Activated CD8-positive, alpha-beta memory T cell treated with anti-CD3 and anti-CD28 coated beads for 24 hours (primary cell): ENCODE data around the gene OR2Z1.
"Not testable (repeated sequence)": the region's sequence is repeated elsewhere in the genome, so short reads cannot be mapped to it uniquely, and the experiment has no call there.

ENCODE experiments used
- DNase-seq: peaks from one replicate; pipeline ENCODE4 v3.0.0-alpha.2; 2020

OR2Z1 gene

DNA sequence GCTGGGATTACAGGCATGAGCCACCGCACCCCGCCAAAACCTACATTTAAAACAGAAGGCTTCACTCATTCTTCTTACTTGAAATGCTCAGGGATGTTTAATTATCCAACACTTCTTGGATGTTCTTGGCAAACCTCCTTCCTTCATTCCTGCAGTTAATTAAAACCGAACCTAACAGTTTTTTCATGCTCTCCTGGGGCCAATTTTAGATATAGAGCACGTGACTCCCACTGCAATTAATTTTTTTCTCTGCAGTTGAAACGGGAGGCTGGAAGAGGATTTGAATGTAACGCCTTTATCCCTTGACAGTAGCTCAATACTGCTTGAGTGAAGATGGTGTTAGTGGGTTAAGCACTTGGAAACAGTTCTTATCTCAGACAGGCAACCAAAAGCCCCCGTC lies 18.2 kb upstream of the OR2Z1 start:
- DNase-seq: no peak

DNA sequence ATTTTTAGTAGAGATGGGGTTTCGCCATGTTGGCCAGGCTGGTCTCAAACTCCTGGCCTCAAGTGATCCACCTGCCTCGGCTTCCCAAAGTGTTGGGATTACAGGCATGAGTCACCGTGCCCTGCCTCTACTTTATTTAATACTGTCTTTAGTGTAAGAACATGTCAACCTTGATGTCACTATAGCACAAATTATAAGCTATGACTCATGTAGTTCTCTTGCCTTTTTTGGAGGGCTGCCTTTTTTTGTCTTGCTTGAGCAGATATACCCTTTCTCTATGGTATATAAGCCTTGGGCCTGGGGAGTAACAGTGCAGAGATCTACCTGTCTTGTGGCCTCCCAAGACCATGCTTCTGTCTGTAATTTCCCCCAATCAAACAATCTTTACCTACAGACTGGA lies 16.1 kb upstream of the OR2Z1 start:
- DNase-seq: not testable (repeated sequence)

DNA sequence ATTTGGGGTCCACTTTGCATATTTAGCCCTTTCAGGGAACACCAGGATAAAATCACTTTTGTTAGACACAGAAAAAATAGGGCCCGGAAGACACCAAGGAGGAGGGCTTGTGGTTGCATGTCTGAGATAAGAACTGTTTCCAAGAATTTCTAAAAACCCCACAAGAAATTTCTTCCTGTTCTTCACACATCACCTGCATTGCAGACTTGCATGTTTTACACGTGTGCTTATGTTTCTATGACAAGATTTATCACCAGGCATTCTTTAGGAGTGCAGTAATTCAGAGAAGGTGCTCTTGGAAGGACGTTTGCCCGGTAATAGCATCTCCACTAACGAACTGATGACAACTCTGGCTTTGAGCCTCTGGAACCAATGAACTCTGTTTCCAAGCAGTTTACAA lies 15.7 kb upstream of the OR2Z1 start:
- no peak for DNase-seq

DNA sequence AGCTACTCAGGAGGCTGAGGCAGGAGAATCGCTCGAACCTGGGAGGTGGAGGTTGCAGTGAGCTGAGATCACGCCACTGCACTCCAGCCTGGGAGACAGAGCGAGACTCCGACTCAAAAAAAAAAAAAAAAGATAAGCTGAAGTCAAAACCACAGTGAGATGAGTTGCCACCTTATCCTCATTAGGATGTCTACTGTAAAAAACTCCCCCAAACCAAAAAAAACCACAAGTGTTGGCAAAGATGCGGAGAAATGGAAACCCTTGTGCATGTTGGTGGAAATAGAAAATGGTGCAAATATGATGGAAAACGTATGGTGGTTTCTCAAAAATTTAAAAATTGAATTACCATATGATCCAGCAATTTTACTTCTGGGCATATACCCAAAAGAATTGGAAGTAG lies 11.1 kb upstream of the OR2Z1 start:
- DNase-seq: not testable (repeated sequence)

DNA sequence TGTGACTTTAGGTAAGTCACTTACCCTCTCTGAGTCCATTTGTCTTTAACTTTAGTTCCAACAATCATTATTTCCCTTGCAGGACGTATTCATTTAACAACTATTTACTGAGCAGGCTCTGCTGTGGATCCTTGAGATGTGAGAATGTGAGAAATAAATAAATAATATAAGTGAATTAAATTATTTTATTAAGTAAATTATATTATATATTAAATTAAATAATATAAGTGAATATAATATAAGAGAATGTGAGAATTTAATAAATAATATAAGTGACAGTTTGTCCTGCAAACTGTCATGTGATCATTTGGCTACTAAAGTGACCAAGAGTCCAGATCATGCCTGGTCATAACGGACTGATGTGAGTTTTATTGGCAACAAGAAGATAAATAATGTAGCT lies 598 bp downstream of the OR2Z1 start:
- DNase-seq: no peak

DNA sequence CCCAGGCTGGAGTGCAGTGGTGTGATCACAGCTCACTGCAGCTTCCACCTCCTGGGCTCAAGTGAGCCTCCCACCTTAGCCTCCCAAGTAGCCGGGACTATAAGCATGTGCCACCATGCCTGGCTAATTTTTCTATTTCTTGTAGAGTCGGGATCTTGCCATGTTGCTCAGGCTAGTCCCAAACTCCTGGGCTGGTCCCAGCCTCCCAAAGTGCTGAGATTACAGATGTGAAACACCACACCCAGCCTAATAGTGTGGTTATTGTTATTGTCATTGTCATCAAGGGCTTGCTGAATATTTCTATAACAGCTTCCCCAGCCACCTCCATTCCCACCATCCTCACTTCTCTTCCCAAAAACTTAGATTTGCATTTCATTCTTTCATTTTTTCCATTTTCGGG lies 2.8 kb downstream of the OR2Z1 start:
- no peak for DNase-seq

DNA sequence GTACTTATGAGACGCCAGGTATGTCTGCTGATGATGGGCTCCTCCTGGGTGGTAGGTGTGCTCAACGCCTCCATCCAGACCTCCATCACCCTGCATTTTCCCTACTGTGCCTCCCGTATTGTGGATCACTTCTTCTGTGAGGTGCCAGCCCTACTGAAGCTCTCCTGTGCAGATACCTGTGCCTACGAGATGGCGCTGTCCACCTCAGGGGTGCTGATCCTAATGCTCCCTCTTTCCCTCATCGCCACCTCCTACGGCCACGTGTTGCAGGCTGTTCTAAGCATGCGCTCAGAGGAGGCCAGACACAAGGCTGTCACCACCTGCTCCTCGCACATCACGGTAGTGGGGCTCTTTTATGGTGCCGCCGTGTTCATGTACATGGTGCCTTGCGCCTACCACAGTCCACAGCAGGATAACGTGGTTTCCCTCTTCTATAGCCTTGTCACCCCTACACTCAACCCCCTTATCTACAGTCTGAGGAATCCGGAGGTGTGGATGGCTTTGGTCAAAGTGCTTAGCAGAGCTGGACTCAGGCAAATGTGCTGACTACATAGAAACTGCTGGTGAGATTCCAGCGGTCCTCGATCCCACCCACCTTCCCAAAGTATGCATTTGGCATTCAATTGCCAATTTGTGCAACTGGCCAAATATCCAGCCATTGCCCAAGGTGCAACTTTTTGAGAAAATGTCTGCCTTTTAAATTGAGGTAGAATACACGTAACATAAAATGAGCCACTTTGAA lies 10.2 kb downstream of the OR2Z1 start:
- no peak for DNase-seq

DNA sequence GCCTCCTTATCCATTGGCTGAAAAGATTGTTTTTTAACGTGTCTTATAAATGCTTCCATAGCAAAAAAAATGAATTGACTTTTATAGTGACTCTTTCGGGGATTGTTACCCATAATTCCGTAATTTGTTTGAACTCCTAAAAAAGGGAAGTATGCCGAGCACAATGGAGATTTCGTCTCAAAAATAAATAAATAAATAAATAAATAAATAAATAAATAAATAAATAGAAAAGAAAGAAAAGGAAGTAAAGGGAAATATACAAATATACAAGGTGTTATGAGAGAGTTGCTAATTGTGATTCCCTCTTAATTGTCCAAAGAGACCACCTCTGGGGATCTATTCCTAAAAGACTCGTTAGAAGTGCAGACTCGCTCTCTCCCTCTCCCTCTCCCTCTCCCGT lies 16.9 kb downstream of the OR2Z1 start:
- DNase-seq: no peak

DNA sequence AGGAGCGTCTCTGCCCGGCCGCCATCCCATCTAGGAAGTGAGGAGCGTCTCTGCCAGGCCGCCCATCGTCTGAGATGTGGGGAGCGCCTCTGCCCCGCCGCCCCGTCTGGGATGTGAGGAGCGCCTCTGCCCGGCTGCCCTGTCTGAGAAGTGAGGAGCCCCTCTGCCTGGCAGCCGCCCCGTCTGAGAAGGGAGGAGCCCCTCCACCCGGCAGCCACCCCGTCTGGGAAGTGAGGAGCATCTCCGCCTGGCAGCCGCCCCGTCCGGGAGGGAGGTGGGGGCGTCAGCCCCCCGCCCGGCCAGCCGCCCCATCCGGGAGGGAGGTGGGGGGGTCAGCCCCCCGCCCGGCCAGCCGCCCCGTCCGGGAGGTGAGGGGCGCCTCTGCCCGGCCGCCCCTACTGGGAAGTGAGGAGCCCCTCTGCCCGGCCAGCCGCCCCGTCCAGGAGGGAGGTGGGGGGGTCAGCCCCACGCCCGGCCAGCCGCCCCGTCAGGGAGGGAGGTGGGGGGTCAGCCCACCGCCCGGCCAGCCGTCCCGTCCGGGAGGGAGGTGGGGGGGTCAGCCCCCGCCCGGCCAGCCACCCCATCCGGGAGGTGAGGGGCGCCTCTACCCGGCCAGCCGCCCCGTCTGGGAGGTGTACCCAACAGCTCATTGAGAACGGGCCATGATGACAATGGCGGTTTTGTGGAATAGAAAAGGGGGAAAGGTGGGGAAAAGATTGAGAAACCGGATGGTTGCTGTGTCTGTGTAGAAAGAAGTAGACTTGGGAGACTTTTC lies 18.0 kb downstream of the OR2Z1 start:
- DNase-seq: peak; percentile 17

DNA sequence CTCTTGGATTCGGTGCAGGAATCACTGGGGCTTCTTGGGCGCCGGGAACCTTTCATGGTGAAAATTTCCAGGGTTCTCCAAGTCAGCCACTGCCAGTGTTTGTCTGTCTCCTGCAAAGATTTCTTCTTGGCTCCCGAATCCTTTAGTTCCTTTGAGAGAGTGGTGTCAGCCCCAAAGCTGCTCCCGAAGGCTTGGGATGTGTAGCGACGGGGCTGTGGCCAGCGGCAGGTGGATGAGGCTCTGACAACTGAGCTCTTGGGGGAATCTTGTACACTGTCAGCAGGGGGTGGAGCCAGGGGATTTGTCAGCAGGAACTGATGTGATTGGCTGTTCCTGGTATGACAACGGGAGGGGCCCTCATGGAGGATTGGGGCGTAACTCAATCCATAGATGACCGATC lies 45.8 kb downstream of the OR2Z1 start:
- not testable (repeated sequence) for DNase-seq

DNA sequence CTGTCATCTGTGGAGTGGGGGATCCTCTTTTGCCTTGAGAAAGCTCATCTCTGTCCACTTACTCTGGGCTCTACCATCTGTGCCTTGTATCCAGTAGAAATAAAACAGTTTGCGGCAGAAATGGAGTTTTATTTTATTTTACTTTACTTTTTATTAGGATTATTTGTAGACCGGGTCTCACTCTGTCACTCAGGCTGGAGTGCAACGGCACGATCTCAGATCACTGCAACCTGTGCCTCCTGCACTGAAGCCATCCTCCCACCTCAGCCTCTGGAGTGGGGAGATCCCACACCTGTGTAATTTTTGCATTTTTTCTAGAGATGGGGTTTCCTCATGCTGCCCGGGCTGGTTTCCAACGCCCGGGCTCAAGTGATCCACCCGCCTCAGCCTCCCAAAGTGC lies 47.8 kb downstream of the OR2Z1 start:
- DNase-seq: not testable (repeated sequence)

DNA sequence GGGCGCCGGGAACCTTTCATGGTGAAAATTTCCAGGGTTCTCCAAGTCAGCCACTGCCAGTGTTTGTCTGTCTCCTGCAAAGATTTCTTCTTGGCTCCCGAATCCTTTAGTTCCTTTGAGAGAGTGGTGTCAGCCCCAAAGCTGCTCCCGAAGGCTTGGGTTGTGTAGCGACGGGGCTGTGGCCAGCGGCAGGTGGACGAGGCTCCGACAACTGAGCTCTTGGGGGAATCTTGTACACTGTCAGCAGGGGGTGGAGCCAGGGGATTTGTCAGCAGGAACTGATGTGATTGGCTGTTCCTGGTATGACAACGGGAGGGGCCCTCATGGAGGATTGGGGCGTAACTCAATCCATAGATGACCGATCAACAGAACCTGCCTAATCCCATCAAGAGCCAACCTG lies 52.2 kb downstream of the OR2Z1 start:
- not testable (repeated sequence) for DNase-seq
